DMS153 (cell line): ENCODE results near the gene ZG16.
"Not testable (repeated sequence)": the region's sequence is repeated elsewhere in the genome, so short reads cannot be mapped to it uniquely, and the experiment has no call there.

Experiments used
- DNase-seq: peaks from one replicate; lab custom pipeline; 2025; lab: John Stamatoyannopoulos, UW

Gene ZG16

DNA sequence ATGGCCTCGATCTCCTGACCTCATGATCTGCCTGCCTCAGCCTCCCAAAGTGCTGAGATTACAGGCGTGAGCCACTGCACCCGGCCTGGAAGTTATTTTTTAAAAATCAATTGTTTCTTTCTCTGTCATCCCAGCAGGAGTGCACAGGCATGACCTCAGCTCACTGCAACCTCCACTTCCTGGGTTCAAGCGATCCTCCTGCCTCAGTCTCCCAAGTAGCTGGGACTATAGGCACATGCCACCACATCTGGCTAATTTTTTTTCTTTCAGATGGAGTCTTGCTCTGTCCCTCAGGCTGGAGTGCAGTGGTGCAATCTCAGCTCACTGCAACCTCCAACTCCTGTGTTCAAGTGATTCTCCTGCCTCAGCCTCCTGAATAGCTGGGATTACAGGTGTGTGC, 9.1 kb downstream of the ZG16 start:
- DNase-seq = not testable (repeated sequence)

DNA sequence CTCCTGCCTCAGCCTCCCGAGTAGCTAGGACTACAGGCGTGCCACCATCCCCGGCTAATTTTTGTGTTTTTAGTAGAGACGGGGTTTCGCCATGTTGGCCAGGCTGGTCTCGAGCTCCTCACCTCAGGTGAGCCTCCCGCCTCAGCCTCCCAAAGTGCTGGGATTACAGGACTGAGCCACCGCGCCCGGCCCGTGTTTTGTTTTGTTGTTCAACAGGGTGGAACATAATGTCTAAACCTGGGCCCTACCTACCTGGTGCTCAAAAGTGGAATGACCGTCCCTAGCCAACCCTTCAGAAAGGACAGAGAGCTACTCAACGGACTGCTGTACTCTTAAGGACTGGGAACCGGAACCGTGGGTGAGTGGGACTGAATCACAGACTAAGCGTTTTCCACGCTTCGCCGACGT, 11.7 kb downstream of the ZG16 start:
- no peak for DNase-seq

DNA sequence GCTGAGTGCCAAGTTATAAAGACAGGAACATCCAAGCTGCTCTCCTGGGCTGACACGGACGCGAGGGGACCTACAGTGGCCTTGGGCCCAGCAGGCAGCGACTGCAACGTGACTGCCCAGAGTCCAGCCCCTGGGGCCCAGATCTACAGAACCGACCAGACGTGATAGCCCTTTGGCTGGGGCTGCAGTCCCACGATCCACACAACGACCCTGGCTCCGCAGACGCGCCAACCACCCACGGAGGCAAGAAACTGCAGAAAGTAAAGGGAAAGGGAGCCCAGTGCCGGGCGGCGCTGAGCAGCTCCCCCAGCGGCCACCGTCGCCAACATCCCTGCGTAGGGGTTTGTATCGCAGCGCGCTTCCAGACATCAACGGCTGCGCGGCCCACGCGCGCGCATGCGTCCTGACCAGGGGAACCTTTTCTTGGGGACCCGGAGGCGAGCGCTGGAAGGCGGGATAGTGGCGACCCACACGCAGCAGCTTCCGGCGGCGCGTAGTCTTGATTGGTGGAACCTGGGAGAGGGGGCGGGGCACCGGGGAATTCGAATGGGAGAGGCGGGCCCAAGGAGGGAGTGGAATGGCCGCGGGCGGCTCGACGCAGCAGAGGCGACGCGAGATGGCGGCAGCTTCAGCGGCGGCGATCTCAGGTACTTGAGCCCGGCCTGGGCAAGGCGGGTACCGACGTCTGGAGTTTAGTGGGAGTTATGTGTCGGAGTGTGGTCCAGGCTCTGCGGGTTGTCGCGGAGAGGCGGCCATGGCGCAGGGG, 12.3 kb downstream of the ZG16 start, which contains the start of gene KIF22:
Gene KIF22 (plus strand): TSS at position 569 of the 766 bp plus-strand sequence. CDS start 9 bp downstream, at position 578.
- DNase-seq = peak; percentile 98

DNA sequence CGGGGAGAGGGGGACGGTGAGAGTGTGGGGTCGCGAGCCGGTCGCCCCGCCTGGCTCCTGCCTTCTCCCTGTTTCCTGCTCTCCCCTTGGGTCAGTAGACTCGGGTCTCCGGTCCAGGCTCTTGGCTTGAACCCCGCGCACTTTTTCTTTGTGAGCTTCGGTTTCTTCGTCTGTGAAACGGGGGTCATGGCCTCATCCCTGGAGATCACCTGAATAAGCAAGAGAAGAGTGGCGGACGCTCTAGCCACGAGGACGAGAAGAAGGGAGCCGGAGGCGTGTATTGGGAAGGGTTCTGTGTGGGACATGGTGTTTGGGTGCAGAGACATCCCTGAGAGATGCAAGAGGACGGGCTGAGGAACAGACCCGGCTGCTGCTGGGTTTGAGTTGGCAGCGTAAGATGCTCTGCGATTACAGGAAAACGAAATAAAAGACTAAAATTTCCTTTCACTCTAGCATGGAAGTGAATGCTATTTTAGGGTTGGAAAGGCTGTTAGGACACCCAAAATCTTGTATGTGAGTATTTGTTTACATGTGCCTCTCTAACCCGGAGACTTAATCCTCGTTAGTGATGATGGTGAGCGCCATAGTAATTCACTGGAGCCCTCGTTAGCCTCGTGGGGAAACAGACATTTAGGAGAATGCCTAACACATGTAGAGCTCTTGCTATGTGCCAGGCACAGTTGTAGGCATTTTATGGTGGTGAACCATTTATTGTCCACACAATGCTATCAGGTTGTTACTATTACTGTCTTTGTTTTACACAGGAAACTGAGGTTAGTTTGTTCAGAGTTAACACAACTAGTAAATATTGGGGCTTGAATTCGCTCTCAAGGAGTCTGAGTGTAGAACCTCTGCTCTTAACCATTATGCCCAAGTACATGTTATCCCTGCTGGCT, 13.1 kb downstream of the ZG16 start:
- DNase-seq = no peak

DNA sequence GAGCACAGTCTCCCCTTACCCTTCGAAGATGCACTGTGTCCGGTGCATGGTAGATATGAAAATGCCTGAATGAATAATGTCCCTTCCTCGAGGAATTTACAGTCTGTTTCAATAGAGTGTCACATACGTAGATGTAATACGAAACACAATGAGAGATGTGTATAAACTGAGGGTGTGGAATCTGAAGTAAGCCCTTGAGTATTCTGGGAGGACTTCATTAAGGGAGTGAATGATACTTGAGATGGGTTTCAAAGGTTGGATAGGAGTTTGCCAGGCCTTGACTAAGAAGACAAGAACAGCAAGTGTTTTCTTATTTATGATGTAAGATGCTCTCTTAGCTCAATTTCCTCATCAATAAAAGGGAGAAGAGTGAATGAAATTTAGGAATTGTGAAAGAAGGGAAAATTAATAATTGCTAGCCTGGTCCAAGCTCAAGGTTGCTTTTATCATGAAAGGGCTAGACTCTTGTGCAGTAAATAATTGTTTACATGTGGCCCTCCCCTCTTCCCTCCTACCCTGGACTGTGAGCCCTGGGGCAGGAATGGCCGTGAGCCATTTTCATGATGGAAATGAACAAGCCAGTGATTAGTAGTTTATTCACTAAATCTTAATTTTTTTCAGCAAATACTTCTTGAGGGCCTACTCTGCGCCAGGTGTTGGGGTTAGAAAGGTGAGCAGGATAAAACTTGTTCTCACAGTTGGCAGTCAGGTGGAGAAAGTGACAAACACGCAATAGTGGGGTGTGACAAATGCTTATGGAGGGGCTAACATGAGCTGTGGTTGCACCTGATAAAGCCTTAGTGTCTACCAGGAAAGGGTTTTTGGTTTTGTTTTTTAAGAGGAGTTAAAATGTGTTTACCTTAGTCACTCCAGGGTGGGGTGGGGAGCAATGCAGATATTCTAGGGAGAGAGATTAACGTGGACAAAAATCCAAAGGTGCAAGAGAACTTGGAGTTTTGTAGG, 14.1 kb downstream of the ZG16 start:
- no peak for DNase-seq

DNA sequence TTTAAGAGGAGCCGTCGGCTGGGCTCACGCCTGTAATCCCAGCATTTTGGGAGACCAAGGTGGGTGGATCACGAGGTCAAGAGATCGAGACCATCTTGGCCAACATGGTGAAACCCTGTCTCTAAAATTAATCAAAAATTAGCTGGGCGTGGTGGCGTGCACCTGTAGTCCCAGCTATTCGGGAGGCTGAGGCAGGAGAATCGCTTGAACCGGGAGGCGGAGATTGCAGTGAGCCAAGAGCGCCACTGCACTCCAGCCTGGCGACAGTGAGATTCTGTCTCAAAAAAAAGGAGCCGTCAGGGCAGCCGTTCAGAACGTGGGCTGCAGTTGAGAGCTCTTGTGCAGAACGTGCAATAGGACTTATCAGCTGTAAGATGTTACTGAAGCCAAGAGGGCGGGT, 15.1 kb downstream of the ZG16 start:
- not testable (repeated sequence) for DNase-seq

DNA sequence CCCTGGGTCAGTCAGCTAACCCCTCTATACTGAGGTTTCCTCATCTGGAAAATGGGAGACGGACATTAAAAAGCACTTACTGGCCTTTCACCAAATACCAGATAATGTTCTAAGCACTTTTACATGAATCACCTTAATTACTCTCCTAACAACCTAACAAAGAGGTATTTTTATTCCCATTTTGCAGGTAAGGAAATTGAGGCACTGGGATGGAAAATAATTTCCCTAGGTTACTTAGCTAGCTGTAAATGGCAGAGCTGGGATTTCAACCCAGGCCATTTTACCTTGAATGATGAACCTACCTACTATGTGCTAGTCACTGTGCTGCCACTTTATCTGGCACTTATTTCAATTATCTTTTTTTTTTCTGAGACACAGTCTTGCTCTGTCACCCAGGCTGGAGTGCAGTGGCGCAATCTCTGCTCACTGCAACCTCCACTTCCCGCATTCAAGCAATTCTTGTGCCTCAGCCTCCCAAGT, 16.2 kb downstream of the ZG16 start:
- DNase-seq = no peak

DNA sequence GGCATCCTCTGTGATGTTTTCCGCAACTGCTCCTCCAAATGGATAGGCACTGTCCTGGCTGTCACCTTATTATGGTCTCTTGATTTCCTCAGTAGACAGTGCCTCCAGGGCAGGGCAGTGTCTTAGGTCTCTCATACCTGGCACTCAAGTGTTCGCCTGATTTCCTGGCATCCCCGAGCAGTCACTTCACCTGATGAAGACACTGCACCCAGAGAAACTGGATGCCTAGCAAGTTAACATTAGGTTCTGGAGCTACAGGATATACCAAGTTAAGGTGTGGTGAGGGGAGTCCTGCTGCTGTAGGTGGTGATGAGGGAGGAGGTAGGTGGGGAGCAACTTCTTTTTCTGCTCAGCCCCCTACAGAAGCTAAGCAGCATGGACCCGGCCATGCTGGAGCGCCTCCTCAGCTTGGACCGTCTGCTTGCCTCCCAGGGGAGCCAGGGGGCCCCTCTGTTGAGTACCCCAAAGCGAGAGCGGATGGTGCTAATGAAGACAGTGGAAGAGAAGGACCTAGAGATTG, 24.4 kb downstream of the ZG16 start:
- DNase-seq = no peak

DNA sequence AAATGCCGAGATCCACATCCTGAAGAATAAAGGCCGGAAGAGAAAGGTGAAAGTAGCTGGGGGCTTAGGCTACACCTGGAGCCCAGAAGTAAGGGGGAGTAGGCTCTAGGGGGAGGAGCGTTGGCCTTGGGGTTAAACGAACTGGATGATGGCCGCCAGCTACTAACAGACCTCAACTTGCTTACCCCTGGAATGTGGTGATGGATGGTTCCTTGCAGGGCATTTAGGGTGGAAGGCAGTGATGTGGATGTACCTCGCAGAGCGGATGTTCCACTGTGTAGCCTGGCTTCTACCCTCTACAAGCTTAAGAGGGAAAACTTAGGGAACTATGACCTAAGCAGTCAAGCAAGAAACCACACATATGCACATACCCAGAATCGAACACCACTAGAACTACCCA, 26.0 kb downstream of the ZG16 start:
- no peak for DNase-seq

DNA sequence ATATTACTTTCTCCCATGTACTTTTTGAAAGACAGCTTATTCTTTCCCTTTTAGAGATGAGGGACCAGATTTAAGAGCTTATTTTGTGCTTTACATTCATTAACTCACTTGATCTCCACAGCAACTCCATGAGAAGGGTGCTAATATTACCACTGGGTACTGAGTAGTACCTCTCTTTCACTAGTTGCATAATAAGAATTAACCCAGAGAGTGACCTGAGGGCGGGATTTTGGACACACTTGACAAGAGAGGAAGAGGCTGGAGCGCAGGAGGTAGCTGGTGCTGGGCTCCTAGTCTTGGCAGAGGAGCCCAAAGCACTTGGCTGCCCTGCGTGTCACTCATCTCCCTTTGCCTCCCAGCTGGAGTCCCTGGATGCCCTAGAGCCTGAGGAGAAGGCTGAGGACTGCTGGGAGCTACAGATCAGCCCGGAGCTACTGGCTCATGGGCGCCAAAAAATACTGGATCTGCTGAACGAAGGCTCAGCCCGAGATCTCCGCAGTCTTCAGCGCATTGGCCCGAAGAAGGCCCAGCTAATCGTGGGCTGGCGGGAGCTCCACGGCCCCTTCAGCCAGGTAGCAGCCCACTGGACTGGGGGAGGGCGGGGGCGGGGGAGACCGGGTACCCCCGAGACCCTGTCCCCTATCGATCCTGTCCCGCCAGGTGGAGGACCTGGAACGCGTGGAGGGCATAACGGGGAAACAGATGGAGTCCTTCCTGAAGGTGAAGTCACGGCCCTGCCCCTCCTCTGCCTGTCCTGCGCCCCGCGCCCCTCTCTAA, 26.6 kb downstream of the ZG16 start:
- peak; percentile 24 for DNase-seq

DNA sequence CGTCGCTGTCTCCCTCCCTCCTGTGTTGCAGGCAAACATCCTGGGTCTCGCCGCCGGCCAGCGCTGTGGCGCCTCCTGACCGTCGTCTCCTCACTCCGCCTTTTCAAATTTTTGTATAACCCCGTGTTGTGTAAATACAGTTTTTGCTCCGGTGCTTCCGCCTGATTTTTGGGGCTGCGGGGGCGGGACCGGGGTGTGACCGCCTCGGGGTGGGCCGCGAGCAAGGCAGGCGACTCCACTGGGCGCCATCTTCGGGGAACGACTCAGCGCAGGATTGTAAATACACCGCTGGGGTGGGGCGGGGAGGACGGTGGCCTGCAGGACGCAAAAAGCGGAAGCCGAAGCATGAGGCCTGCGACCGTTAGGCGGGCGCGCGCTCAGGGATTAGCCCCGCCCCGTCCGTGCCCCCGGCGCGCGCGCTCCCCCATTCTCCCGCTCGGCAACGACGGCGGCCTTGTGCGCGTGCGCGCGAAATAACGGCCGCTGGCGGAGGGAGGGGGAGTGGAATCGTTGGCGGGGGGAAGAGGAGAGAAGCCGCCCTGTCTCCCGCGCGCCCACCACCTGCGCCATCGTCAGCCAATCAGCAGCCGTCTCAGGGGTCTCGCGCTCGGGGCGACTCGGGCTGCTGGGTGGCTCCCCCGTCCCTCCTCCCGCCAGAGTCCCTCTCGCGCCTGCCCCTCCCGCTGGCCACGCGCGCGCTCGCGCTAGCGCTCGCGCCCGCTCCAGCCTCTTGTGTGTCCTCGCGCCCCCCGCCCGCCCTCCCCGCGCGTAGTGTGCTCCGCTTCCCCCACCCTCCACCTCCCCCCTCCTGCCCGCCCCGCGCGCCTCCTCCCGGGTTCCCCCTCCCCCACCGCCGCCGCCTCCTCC, 27.4 kb downstream of the ZG16 start:
- peak; percentile 96 for DNase-seq

DNA sequence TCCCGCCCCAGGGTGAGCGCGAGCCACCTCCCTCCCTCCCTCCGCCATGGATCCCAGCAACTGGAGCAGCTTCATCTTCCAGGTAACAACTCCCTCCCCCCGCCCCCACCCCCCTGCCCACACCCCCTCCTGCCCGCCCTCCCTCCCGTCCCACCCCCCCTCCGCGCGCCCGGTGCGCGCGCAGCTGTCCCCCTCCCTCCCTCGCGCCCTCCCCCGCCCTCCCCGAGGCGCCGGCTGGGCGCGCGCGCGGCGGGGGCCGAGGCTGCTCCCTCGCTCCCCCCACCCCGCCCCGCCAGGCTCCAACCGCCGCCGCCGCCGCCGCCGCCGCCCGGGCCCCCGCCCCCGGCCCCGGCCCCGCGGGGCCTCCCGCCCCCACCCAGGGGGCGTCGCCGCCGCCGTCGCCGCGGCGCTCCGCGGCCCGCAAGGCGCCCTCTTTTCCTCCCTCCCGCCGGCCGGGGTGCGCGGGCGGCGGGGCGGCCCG, 28.1 kb downstream of the ZG16 start, which contains the start of gene MAZ:
Gene MAZ (plus strand): TSS at position 431 of the 481 bp plus-strand sequence. CDS start 173 bp downstream, outside the sequence.
- peak; percentile 91 for DNase-seq

DNA sequence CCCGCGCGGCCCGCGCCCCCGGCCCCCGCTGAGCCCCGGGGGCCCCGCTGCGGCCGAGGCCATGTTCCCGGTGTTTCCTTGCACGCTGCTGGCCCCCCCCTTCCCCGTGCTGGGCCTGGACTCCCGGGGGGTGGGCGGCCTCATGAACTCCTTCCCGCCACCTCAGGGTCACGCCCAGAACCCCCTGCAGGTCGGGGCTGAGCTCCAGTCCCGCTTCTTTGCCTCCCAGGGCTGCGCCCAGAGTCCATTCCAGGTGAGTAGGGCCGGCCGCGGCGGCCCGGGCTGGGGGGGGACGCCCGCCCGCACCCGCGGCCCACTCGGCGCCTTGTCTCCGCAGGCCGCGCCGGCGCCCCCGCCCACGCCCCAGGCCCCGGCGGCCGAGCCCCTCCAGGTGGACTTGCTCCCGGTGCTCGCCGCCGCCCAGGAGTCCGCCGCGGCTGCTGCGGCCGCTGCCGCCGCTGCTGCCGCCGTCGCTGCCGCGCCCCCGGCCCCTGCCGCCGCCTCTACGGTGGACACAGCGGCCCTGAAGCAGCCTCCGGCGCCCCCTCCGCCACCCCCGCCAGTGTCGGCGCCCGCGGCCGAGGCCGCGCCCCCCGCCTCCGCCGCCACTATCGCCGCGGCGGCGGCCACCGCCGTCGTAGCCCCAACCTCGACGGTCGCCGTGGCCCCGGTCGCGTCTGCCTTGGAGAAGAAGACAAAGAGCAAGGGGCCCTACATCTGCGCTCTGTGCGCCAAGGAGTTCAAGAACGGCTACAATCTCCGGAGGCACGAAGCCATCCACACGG, 28.8 kb downstream of the ZG16 start:
- DNase-seq = peak; percentile 34

DNA sequence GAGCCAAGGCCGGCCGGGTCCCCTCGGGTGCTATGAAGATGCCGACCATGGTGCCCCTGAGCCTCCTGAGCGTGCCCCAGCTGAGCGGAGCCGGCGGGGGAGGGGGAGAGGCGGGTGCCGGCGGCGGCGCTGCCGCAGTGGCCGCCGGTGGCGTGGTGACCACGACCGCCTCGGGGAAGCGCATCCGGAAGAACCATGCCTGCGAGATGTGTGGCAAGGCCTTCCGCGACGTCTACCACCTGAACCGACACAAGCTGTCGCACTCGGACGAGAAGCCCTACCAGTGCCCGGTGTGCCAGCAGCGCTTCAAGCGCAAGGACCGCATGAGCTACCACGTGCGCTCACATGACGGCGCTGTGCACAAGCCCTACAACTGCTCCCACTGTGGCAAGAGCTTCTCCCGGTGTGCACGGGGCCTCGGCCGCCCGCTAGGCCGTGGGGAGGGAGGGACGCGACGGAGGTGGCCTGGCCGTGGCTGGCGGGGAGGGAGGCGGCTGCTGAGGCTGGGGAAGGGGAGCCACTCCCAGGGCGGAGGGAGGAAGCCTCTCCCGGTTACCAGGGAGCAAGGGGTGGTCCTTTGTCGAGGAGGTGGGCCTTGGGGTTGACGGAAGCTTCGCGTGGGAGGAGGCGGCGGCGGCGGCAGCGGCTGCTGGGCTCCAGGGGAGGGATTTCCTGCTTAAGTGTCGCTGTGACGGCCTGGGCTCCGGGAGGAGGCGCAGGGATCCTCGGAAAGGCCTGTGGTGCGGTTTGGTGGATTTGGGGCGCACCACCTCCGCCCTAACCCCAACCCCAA, 29.6 kb downstream of the ZG16 start:
- peak; percentile 88 for DNase-seq

DNA sequence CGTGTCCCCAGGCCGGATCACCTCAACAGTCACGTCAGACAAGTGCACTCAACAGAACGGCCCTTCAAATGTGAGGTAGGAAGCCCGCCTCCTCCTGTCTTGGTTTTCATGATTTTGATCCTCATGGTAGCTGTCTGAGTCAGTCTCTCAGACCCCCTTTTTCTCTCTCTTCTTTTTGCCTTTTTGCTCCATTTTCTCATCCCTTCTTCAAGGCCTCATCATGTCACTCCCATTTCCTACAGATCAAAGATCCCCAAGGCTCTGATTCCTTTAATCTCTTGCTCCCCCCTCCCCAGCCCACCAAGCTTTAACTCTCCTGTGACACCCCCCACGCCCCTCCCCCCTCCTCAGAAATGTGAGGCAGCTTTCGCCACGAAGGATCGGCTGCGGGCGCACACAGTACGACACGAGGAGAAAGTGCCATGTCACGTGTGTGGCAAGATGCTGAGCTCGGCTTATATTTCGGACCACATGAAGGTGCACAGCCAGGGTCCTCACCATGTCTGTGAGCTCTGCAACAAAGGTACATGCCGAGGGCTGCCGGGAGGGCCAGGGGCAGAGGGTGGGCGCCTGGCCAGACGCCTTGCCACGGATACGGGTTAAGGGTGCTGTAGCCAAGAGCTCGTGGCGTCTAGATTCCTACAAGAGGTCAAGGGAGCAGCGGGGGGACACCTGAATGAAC, 30.3 kb downstream of the ZG16 start:
- DNase-seq = no peak

DNA sequence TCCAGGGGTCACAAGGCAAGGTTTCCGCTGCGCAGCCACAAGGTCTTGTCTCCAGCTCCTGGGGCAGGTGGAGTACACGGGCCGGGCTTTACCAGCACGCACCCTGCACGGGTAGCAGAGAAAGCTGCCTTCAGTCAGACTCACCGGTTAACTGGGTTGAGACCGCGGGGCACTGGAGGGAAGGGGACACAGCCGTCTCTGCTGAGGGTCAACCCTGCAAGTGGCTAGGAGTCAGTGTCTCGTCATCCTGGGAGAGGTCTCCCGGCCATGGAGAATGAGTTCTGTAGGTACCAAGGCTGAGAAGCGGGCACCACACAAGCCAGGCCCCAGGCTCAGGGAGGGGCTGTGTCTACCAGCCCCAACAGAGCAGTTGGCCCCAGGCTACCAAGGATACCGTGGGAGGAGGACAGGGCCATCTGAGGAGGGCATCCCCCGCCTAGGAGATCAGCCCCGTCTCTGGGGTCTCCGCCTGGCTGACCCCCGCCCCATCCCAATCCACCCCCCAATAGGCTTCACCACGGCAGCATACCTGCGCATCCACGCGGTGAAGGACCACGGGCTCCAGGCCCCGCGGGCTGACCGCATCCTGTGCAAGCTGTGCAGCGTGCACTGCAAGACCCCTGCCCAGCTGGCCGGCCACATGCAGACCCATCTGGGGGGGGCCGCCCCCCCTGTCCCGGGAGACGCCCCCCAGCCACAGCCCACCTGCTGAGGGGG, 31.1 kb downstream of the ZG16 start:
- no peak for DNase-seq
